Measurements from ENCODE around the gene ATL2.

DNA sequence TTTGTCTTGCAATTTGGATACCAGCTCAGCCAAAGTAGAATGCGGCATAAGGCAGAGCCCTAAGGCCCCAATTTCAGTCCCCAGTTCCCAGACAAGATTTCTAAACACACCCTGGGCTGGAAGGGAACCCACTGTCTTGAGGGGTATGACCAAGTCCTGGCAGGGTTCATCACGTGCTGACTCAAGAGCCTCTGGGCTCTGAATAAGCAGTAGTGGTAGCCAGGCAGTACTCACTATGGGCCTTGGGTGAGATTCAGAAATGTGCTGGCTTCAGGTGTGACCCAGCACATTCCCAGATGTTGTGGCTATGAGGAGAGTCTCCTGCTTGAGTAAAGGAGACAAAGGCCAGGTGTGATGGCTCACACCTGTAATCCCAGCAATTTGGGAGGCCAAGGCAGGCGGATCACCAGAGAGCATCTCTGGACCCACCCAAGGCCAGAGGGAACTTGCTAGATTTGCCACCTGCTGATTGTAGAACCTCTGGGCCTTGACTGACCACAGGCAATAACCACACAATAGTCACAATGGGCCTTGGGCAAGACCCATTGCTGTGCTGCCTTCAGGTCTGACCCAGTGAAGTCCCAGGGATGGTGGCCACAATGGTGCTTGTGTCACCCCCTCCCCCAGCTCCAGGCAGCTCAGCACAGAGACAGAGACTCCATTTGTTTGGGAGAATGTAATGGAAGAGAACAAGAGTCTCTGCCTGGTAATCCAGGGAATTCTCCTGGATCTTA is 74.9 kb downstream of the ATL2 start:
- TF ChIP-seq EZH2 (IDR thresholded peaks at IDR 0.05; ENCODE audit: borderline replicate concordance) (no peak), EZH2phosphoT487 (IDR thresholded peaks at IDR 0.05; ENCODE audit: low read depth, severe bottlenecking, unreplicated experiment) (no peak)
- TF ChIP-seq, protein P1, sequence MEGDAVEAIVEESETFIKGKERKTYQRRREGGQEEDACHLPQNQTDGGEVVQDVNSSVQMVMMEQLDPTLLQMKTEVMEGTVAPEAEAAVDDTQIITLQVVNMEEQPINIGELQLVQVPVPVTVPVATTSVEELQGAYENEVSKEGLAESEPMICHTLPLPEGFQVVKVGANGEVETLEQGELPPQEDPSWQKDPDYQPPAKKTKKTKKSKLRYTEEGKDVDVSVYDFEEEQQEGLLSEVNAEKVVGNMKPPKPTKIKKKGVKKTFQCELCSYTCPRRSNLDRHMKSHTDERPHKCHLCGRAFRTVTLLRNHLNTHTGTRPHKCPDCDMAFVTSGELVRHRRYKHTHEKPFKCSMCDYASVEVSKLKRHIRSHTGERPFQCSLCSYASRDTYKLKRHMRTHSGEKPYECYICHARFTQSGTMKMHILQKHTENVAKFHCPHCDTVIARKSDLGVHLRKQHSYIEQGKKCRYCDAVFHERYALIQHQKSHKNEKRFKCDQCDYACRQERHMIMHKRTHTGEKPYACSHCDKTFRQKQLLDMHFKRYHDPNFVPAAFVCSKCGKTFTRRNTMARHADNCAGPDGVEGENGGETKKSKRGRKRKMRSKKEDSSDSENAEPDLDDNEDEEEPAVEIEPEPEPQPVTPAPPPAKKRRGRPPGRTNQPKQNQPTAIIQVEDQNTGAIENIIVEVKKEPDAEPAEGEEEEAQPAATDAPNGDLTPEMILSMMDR (IDR thresholded peaks at IDR 0.05; ENCODE audit: poor library complexity), result no peak

All from hepatocyte (in vitro differentiated cells).